Measurements from ENCODE around the gene AOPEP. TPM values are rescaled to one million over a fixed set of nuclear protein-coding genes. Genes with fewer than 3 reads are reported as not detected.

The AOPEP gene
- total and polyA plus RNA-seq, 2 donors (not counting 3 experiments of a cell fraction or from before 2014, with no cell fraction given) = 20.2 to 41.6 TPM

DNA sequence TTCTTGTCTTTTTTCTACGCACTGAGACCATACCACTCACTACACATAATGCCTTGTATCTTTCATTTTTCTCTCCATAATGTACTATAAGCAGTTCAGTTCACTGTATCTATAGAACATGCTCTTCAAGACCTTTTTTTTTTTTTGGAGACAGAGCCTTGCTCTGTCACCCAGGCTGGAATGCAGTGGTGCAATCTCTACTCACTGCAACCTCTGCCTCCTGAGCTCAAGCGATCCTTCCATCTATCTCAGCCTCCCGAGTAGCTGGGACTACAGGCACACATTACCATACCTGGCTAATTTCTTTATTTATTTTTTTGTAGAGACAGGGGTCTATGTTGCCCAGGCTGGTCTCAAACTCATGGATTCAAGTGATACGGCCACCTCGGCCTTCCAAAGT lies 382.3 kb downstream of the AOPEP start:
- peaks cover 5% of the 10 kb centered on the region for H3K4me1 ChIP-seq (ENCODE audit: control insufficient read depth, extremely low read depth, insufficient read depth, low read length)
- intact Hi-C loops (cut with micrococcal nuclease) (no loop called here), dilution Hi-C loops (cut with MboI; ENCODE audit: extremely low pct_ligation_motif_present, low sequenced_read_pairs) (no loop called here)
- no peaks in the 10 kb centered on the region for H3K9me3 ChIP-seq (replicated peaks; ENCODE audit: control insufficient read depth, insufficient read depth, low read length)
- H3K79me2 ChIP-seq (ENCODE audit: control insufficient read depth, insufficient read depth, low read length) = no peaks in the 10 kb centered on the region
- H3K36me3 ChIP-seq (ENCODE audit: control insufficient read depth in 2 of 2, extremely low read depth in 1 of 2, insufficient read depth in 2 of 2, low read length in 2 of 2) = peaks cover 2 to 4% of the 10 kb centered on the region in 2 experiments
- no TSS peak for BruUV-seq (replicated peaks)
- H3K27me3 ChIP-seq (ENCODE audit: control insufficient read depth in 2 of 2, insufficient read depth in 2 of 2, low read length in 2 of 2) = no peaks in the 10 kb centered on the region
- no peaks in the 10 kb centered on the region for H4K20me1 ChIP-seq (replicated peaks; ENCODE audit: control insufficient read depth, extremely low read depth, insufficient read depth, low read length)
- H2AFZ ChIP-seq (ENCODE audit: low read depth, low read length) = no peak overlapping the region
- POLR2A ChIA-PET = no interaction called here
- H3K9ac ChIP-seq (replicated peaks; ENCODE audit: extremely low read depth, insufficient read depth, low read length) = no peak overlapping the region
- no peak overlapping the region for H3K27ac ChIP-seq (ENCODE audit: insufficient read depth, low read depth, low read length)
- H3K9me1 ChIP-seq (replicated peaks; ENCODE audit: control insufficient read depth, extremely low read depth, insufficient read depth, low read length) = no peaks in the 10 kb centered on the region
- H3K4me2 ChIP-seq (ENCODE audit: insufficient read depth, low read length) = no peak overlapping the region
- DNase-seq (ENCODE audit: low read depth, low spot score) (no peak), FAIRE-seq (no peak)
- TF ChIP-seq, protein P1, sequence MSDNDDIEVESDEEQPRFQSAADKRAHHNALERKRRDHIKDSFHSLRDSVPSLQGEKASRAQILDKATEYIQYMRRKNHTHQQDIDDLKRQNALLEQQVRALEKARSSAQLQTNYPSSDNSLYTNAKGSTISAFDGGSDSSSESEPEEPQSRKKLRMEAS (IDR thresholded peaks at IDR 0.05; ENCODE audit: insufficient read depth, insufficient read length) = no peak
- TF ChIP-seq JUN (IDR thresholded peaks at IDR 0.05; ENCODE audit: borderline replicate concordance, insufficient read depth, insufficient read length, low read depth) (no peak), GATA2 (IDR thresholded peaks at IDR 0.05; ENCODE audit: insufficient read depth, insufficient read length, low read depth, low read length) (no peak), POLR2AphosphoS5 (IDR thresholded peaks at IDR 0.05; ENCODE audit: insufficient read depth, low read depth, low read length) (no peak), EZH2 (IDR thresholded peaks at IDR 0.05; ENCODE audit: borderline replicate concordance, low read depth, low read length, severe bottlenecking) (no peak), POLR2A (IDR thresholded peaks at IDR 0.05; ENCODE audit: low read depth, low read length) (no peak), FOS (IDR thresholded peaks at IDR 0.05; ENCODE audit: borderline replicate concordance, insufficient read depth, low read length) (no peak)
- H3K4me3 ChIP-seq (replicated peaks in 1 of 3; ENCODE audit: insufficient read depth in 1 of 3, low read depth in 1 of 3, low read length in 3 of 3) = no peak overlapping the region
- CTCF ChIA-PET = no interaction called here

DNA sequence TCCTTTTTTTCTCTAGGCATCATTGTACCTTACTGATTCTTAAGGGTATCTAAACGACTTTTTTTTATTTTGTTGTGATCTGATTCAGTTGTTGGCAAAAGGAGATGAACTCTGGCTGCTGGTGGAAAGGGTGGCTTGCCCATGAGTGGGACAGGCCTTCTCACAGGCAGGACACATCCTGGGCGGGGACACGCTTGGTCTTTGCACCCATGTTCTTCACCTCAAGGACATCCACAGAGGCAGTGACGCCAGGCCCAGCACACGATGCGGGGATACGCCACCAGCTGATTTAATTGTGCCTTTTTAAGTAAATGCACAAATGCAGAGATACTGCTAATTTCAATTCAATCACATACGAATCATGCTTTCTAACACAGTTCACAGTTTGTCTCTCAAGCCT lies 383.0 kb downstream of the AOPEP start:
- no peaks in the 10 kb centered on the region for H3K9me1 ChIP-seq (replicated peaks; ENCODE audit: control insufficient read depth, extremely low read depth, insufficient read depth, low read length)
- no peak overlapping the region for H3K27ac ChIP-seq (ENCODE audit: insufficient read depth, low read depth, low read length)
- CTCF ChIA-PET = interaction anchor here (1.7 kb wide), 1 partner anchor 18 kb away, joined by 8 read pairs; no protein-coding TSS in a partner anchor
- BruUV-seq (replicated peaks) = no TSS peak
- TF ChIP-seq POLR2A (IDR thresholded peaks at IDR 0.05; ENCODE audit: low read depth, low read length) (no peak), FOS (IDR thresholded peaks at IDR 0.05; ENCODE audit: borderline replicate concordance, insufficient read depth, low read length) (no peak), MYC (IDR thresholded peaks at IDR 0.05; ENCODE audit: low read depth, low read length) (no peak), EZH2 (IDR thresholded peaks at IDR 0.05; ENCODE audit: borderline replicate concordance, low read depth, low read length, severe bottlenecking) (no peak), JUN (IDR thresholded peaks at IDR 0.05; ENCODE audit: borderline replicate concordance, insufficient read depth, insufficient read length, low read depth) (no peak), GATA2 (IDR thresholded peaks at IDR 0.05; ENCODE audit: insufficient read depth, insufficient read length, low read depth, low read length) (no peak), POLR2AphosphoS5 (IDR thresholded peaks at IDR 0.05; ENCODE audit: insufficient read depth, low read depth, low read length) (no peak)
- TF ChIP-seq, protein P2, sequence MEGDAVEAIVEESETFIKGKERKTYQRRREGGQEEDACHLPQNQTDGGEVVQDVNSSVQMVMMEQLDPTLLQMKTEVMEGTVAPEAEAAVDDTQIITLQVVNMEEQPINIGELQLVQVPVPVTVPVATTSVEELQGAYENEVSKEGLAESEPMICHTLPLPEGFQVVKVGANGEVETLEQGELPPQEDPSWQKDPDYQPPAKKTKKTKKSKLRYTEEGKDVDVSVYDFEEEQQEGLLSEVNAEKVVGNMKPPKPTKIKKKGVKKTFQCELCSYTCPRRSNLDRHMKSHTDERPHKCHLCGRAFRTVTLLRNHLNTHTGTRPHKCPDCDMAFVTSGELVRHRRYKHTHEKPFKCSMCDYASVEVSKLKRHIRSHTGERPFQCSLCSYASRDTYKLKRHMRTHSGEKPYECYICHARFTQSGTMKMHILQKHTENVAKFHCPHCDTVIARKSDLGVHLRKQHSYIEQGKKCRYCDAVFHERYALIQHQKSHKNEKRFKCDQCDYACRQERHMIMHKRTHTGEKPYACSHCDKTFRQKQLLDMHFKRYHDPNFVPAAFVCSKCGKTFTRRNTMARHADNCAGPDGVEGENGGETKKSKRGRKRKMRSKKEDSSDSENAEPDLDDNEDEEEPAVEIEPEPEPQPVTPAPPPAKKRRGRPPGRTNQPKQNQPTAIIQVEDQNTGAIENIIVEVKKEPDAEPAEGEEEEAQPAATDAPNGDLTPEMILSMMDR (IDR thresholded peaks at IDR 0.05; ENCODE audit: extremely low read depth in 1 of 2, insufficient read depth in 1 of 2, low read depth in 1 of 2, low read length in 2 of 2) = no peak
- TF ChIP-seq, protein P1 (IDR thresholded peaks at IDR 0.05; ENCODE audit: insufficient read depth, insufficient read length) = no peak
- POLR2A ChIA-PET = no interaction called here
- H3K9ac ChIP-seq (replicated peaks; ENCODE audit: extremely low read depth, insufficient read depth, low read length) = no peak overlapping the region
- no peaks in the 10 kb centered on the region for H3K79me2 ChIP-seq (ENCODE audit: control insufficient read depth, insufficient read depth, low read length)
- peaks cover 2 to 4% of the 10 kb centered on the region in 2 experiments for H3K36me3 ChIP-seq (ENCODE audit: control insufficient read depth in 2 of 2, extremely low read depth in 1 of 2, insufficient read depth in 2 of 2, low read length in 2 of 2)
- dilution Hi-C loops (cut with MboI; ENCODE audit: extremely low pct_ligation_motif_present, low sequenced_read_pairs) (no loop called here), intact Hi-C loops (cut with micrococcal nuclease) (no loop called here)
- FAIRE-seq = no peak
- H3K4me1 ChIP-seq (ENCODE audit: control insufficient read depth, extremely low read depth, insufficient read depth, low read length) = peaks cover 5% of the 10 kb centered on the region
- H2AFZ ChIP-seq (ENCODE audit: low read depth, low read length) = no peak overlapping the region
- H3K4me2 ChIP-seq (ENCODE audit: insufficient read depth, low read length) = no peak overlapping the region
- no peak overlapping the region for H3K4me3 ChIP-seq (replicated peaks in 1 of 3; ENCODE audit: insufficient read depth in 1 of 3, low read depth in 1 of 3, low read length in 3 of 3)
- H4K20me1 ChIP-seq (replicated peaks; ENCODE audit: control insufficient read depth, extremely low read depth, insufficient read depth, low read length) = no peaks in the 10 kb centered on the region
- H3K9me3 ChIP-seq (replicated peaks; ENCODE audit: control insufficient read depth, insufficient read depth, low read length) = no peaks in the 10 kb centered on the region
- DNase-seq (ENCODE audit: low read depth, low spot score) = no peak
- no peaks in the 10 kb centered on the region for H3K27me3 ChIP-seq (ENCODE audit: control insufficient read depth in 2 of 2, insufficient read depth in 2 of 2, low read length in 2 of 2)

Data from endothelial cell of umbilical vein (primary cell).